Measurements from ENCODE around the gene IDH3G. TPM values are rescaled to one million over a fixed set of nuclear protein-coding genes. Genes with fewer than 3 reads are reported as not detected.

Gene IDH3G
- total and polyA plus RNA-seq, 2 donors (not counting 3 experiments of a cell fraction or from before 2014, with no cell fraction given) = 57.7 to 116 TPM

DNA sequence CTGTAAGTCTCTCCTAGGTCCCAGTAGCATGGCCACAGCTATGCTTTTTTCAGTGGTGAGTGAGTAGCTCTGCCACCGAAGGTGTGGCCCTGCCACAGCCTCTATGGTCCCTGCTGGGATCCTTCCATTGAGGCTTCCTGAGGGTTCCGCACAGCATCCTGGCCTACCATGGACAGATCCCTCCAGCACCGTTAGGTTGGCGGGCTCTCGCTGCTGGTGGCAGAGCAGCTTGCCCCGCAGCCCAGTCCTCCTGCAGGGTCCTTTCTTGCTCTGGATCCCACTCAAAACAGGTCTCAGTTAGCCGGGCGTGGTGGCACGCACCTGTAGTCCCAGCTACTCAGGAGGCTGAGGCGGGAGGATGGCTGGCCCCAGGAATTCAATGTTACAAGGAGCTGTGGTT lies 38.6 kb upstream of the IDH3G start:
- H2AFZ ChIP-seq (ENCODE audit: low read depth, low read length) = no peak overlapping the region
- H3K27ac ChIP-seq (ENCODE audit: insufficient read depth, low read depth, low read length) = no peak overlapping the region
- H3K4me1 ChIP-seq (ENCODE audit: control insufficient read depth, extremely low read depth, insufficient read depth, low read length) = no peaks in the 10 kb centered on the region
- H3K79me2 ChIP-seq (ENCODE audit: control insufficient read depth, insufficient read depth, low read length) = no peaks in the 10 kb centered on the region
- no TSS peak for BruUV-seq (replicated peaks)
- H3K36me3 ChIP-seq (ENCODE audit: control insufficient read depth in 2 of 2, extremely low read depth in 1 of 2, insufficient read depth in 2 of 2, low read length in 2 of 2) = no peaks in the 10 kb centered on the region
- no peaks in the 10 kb centered on the region for H3K9me3 ChIP-seq (replicated peaks; ENCODE audit: control insufficient read depth, insufficient read depth, low read length)
- H3K9me1 ChIP-seq (replicated peaks; ENCODE audit: control insufficient read depth, extremely low read depth, insufficient read depth, low read length) = no peaks in the 10 kb centered on the region
- intact Hi-C loops (cut with micrococcal nuclease) = no loop called here
- H3K4me3 ChIP-seq (replicated peaks in 1 of 3; ENCODE audit: insufficient read depth in 1 of 3, low read depth in 1 of 3, low read length in 3 of 3) = no peak overlapping the region
- no peak for FAIRE-seq
- ChIA-PET CTCF (no interaction called here), POLR2A (no interaction called here)
- TF ChIP-seq JUN (IDR thresholded peaks at IDR 0.05; ENCODE audit: borderline replicate concordance, insufficient read depth, insufficient read length, low read depth) (no peak), FOS (IDR thresholded peaks at IDR 0.05; ENCODE audit: borderline replicate concordance, insufficient read depth, low read length) (no peak), EZH2 (IDR thresholded peaks at IDR 0.05; ENCODE audit: borderline replicate concordance, low read depth, low read length, severe bottlenecking) (no peak), GATA2 (IDR thresholded peaks at IDR 0.05; ENCODE audit: insufficient read depth, insufficient read length, low read depth, low read length) (no peak), MYC (IDR thresholded peaks at IDR 0.05; ENCODE audit: low read depth, low read length) (no peak), POLR2AphosphoS5 (IDR thresholded peaks at IDR 0.05; ENCODE audit: insufficient read depth, low read depth, low read length) (no peak), POLR2A (IDR thresholded peaks at IDR 0.05; ENCODE audit: low read depth, low read length) (no peak)
- TF ChIP-seq, protein P1, sequence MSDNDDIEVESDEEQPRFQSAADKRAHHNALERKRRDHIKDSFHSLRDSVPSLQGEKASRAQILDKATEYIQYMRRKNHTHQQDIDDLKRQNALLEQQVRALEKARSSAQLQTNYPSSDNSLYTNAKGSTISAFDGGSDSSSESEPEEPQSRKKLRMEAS (IDR thresholded peaks at IDR 0.05; ENCODE audit: insufficient read depth, insufficient read length) = no peak
- TF ChIP-seq, protein P2, sequence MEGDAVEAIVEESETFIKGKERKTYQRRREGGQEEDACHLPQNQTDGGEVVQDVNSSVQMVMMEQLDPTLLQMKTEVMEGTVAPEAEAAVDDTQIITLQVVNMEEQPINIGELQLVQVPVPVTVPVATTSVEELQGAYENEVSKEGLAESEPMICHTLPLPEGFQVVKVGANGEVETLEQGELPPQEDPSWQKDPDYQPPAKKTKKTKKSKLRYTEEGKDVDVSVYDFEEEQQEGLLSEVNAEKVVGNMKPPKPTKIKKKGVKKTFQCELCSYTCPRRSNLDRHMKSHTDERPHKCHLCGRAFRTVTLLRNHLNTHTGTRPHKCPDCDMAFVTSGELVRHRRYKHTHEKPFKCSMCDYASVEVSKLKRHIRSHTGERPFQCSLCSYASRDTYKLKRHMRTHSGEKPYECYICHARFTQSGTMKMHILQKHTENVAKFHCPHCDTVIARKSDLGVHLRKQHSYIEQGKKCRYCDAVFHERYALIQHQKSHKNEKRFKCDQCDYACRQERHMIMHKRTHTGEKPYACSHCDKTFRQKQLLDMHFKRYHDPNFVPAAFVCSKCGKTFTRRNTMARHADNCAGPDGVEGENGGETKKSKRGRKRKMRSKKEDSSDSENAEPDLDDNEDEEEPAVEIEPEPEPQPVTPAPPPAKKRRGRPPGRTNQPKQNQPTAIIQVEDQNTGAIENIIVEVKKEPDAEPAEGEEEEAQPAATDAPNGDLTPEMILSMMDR (IDR thresholded peaks at IDR 0.05; ENCODE audit: extremely low read depth in 1 of 2, insufficient read depth in 1 of 2, low read depth in 1 of 2, low read length in 2 of 2) = no peak
- DNase-seq (ENCODE audit: low read depth, low spot score) = no peak
- dilution Hi-C loops (cut with MboI; ENCODE audit: extremely low pct_ligation_motif_present, low sequenced_read_pairs) = no loop called here
- H3K4me2 ChIP-seq (ENCODE audit: insufficient read depth, low read length) = no peak overlapping the region
- H3K27me3 ChIP-seq (ENCODE audit: control insufficient read depth in 2 of 2, insufficient read depth in 2 of 2, low read length in 2 of 2) = peaks cover 24 to 30% of the 10 kb centered on the region in 2 experiments
- H4K20me1 ChIP-seq (replicated peaks; ENCODE audit: control insufficient read depth, extremely low read depth, insufficient read depth, low read length) = no peaks in the 10 kb centered on the region
- no peak overlapping the region for H3K9ac ChIP-seq (replicated peaks; ENCODE audit: extremely low read depth, insufficient read depth, low read length)

Data from endothelial cell of umbilical vein (primary cell).